GM18498 (cell line): ENCODE results near the gene MYCT1.

Experiments used
- ATAC-seq: cut with Tn5 transposase; IDR thresholded peaks from one replicate; pipeline ENCODE4 v1.9.1; 2021; ENCODE audit warnings: mild to moderate bottlenecking, moderate library complexity; ENCODE audit not compliant: unreplicated experiment

MYCT1 gene

GRCh38 chr6:152720974-152721373 is 23.3 kb downstream of the MYCT1 start:
- ATAC-seq = no peak

DNA sequence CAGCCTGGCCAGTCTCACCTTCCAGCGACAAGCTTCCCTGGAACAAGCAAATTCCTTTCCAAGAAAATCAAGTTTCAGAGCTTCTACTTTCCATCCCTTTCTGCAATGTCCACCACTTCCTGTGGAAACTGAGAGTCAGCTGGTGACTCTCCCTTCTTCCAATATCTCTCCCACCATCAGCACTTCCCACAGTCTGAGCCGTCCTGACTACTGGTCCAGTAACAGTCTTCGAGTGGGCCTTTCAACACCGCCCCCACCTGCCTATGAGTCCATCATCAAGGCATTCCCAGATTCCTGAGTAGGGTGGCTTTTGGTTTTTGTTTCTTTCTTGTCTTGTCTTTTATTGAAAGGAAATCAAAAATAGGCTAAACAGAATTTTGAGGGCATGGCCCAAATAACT is 24.3 kb downstream of the MYCT1 start:
- no peak for ATAC-seq

- ATAC-seq = no peak
These were observed 25.7 kb downstream of the MYCT1 start for GRCh38 chr6:152723398-152723797.

- no peak for ATAC-seq
These were observed 28.6 kb downstream of the MYCT1 start for GRCh38 chr6:152726313-152726712.

DNA sequence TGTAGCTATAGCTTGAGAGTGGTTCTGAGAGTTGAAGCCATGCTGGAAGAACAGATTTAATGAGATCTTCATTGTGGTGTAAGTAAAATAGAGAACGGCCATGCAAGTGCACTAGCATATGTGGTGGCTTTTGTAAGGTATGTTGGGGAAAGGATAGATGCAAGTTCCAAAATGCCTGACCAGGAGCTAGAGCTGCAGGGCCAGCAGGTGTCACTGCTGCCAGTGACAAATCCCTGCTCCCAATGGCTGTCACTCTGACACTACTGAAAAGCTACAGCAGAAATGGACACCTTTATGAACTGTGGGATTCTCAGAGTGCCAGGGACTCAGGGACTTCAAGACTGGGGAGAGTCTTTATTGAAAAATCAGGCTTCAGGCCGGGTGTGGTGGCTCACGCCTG is 29.8 kb downstream of the MYCT1 start:
- no peak for ATAC-seq

DNA sequence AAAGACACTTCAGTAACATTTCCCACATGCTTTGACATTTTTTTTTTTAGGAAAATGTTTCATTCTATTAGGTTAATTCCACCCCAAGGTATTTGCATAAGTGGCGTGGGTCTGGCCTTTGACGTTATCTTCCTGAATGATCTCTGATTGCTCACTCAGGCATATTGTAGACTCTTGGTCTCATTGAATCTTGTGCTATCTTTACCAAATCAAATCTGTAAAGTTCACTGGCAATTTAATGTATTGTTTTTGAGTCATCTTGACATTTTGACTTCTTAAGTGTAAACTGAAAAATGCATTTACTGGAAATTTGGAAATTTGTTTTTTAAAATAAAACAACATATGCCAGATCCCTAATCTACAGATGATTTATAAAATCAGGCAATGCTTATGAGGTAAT is 36.9 kb downstream of the MYCT1 start:
- no peak for ATAC-seq

DNA sequence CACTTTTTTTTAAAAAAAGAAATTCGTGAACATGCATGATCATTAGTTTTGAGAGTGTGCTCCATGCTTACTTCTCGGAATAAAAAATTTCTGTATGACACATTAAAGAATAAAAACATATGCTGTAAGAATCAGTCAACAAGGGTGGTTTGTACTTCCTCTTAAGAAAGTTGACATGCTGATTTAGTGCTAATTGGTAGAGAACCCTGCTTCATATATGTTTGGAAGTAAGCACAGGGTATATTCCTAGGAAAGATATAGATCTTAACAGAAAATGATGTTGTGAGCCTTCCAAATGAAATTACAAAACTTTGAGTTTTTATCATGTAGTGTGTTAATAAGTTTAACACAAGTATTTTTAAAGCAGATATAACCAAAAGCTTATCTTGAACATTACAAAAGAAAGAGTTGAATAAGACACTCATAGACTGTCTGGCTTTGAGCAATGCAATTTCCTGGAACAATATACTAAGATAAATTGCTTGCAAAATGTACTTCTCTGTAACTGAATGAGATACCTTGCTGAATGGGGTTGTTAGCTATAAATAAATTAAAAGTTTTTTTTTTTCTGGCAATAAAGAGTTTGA is 39.1 kb downstream of the MYCT1 start:
- ATAC-seq = no peak

DNA sequence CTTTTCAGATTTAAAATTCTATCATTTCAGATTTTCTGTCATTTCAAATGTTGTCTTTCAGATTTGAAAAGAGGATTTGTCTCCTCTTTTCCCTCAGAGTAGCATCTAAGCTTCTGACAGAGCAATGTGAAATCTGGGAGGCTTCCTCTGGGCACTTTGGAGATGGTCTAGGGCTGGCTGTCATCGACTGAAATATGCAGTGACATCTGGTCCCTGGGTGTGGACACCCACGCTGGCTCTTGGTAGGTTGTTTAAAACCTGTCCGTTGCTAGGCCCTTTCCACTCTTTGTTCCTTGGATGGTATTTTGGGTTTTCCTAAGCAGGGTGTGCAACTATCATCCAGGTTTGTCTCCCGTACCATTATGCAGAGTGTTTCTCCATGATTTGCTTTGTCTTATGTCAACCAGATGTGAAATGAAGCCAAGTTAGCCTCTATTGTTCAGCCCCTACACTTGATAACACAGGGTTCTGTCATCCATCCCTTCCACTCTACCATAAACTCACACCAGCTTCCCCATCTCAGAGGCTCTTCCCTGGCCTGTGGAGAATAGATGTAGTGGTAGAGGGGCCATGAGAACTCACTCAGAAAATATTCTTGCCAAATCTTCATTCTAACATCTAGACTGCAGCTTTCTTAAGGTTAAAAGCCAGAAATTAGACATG is 47.9 kb downstream of the MYCT1 start:
- no peak for ATAC-seq

- ATAC-seq = no peak
These were observed 48.5 kb downstream of the MYCT1 start for GRCh38 chr6:152746172-152746553.

DNA sequence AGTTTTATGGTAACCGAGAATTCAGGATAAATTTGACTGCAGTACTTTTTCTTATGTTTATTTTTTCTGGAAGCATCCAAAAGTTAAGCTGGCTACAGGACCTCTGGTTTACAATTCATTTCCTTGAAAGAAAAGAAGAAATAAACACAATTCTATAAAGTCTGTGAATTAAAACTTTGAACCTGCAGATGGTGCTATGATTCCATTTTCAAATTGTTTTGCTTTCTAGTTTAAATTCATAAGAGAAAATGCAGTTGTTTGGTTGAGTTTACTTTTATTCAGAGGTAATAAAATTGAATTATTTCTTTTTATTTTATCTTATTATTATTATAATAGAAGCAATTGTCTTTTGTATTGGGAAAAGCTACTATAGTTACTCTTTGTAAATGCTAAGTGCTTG is 51.1 kb downstream of the MYCT1 start:
- ATAC-seq = no peak

DNA sequence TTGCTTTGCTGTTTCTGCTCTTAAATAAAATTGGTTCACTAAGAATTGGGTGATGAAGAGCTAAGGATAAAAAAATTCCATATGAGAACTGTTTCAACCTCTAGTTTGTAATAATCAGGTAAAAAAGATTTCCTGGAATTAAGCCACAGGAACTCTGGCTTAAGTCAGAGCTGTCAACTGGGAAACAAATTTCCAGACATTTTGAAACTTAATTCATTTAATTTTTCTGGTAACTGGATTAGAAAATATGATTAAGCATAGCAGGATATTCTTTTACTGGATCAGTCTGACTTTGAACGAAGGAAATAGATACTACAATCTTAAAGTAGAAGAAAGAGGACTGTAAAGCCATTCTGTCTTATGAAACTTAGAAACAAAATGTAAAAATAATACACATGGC is 51.6 kb downstream of the MYCT1 start:
- ATAC-seq = no peak

- no peak for ATAC-seq
These were observed 53.0 kb downstream of the MYCT1 start, which contains the start of gene VIP for GRCh38 chr6:152750694-152751093. TSS of gene VIP (plus strand) at chr6:152750797. CDS start at chr6:152752178, 1,381 bp downstream.

DNA sequence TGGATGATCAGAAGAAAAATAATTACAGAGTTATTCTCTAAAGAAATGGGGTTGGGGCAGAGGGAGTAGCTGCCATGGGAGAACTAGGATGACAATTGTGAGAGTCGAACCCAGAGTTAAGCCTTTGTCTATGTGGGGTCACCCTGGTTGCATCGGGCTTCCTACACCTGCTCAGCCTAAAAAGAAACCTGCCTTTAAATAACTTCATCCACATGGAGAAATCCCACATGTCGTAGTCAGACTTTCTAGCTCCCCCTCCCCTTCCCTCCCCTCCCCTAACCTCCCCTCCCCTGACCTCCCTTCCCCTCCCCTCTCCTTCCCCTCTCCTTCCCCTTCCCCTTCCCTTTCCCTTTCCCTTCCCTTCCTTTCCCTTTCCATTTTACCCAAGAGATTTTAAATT is 67.6 kb downstream of the MYCT1 start:
- ATAC-seq = no peak

DNA sequence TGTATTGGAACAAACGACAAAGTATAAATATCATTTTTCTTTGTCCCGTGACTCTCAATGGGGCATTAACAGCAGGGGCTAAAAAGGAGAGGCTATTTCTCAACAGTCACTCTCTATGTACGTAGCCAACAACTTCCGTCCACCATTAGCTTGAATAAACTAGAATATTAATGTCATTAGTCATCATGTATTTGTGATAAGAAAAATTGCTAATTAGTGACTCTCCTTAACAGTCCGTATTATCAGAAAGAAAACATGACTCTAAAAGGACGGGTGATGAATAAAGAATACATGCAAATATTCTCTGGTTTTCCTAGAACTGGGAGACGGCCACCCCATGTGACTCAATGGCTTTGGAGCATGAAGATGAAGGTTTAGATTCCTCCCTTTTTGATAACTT is 71.5 kb downstream of the MYCT1 start:
- ATAC-seq = no peak

DNA sequence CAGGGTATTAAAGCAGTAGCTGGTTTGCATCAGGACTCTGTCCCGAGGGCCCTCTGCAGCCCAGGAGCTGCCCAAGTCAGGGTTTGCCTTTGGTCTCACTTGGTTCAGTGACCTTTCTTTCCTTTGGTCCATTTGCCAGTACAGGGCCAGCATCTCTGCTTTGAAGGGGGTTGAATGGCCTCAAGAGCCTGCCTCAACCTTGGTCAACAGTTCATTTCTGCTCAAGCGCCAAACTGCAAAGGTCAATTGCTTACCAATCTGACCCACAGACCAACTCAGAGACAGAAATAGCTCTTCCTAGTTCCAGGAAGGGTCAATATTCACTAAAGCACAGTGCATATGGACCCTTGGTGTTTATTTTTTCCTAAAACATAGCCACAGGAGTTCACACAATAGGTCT is 72.3 kb downstream of the MYCT1 start:
- ATAC-seq = no peak

DNA sequence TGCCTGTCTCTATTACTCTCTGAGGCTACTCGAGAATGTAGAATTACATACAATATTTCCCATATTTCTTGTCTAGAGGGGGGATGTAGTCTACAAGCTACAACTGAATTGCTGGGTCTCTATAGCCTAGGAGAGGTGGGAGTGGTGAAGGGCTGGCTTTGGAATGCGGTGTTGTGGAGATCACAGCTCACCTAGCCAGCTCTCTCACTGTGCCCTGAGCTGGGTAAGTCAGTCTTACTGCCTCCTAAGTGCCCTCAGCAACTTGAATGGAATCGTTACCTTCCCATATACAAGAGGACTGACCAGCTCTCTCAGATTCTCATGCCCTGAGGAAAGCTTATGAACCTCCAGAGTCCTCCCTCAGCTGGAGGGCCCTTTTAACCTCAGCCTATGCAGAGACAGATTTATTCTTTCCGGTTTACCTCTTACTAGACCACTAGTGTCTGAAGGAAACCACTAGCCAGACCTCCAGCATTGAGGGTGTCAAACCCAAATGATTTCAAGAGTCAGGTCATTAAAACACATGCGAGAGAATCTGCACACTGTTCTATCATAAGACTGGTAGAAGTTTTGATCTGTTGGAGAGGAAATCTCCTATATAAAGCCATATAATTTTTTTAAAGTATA is 73.5 kb downstream of the MYCT1 start:
- ATAC-seq = no peak
